Right forelimb (tissue), 1 donor: Measurements from ENCODE around the gene GPSM1.

ENCODE experiments used
- DNase-seq: peaks from one replicate; pipeline ENCODE4 v3.0.0-alpha.2; 2018

GPSM1 gene

DNA sequence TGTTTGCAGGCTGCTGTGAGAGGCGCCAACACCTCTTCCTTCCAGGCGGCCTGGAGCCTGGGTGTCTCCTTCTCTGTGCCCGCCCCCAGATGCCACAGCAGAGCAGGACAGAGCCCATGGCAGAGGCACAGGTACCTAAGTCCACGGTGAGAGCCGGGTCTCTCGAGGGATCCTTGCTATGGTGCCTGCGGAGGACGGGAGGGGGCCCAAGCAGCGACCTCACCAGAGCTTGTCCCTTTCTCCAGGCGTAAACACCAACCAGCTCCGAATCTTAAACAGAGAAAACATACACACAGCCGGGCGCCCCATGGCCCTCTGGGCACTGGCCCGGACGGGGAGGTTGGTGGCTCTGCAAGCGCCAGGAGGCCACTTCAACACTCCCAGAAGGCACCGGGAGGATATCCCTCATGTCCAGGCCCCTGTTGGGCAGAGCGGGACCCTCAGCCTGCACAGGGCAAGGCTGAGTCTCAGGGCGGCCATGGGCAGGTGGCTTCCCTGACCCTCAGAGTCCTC is 35.3 kb upstream of the GPSM1 start:
- DNase-seq: no peak

DNA sequence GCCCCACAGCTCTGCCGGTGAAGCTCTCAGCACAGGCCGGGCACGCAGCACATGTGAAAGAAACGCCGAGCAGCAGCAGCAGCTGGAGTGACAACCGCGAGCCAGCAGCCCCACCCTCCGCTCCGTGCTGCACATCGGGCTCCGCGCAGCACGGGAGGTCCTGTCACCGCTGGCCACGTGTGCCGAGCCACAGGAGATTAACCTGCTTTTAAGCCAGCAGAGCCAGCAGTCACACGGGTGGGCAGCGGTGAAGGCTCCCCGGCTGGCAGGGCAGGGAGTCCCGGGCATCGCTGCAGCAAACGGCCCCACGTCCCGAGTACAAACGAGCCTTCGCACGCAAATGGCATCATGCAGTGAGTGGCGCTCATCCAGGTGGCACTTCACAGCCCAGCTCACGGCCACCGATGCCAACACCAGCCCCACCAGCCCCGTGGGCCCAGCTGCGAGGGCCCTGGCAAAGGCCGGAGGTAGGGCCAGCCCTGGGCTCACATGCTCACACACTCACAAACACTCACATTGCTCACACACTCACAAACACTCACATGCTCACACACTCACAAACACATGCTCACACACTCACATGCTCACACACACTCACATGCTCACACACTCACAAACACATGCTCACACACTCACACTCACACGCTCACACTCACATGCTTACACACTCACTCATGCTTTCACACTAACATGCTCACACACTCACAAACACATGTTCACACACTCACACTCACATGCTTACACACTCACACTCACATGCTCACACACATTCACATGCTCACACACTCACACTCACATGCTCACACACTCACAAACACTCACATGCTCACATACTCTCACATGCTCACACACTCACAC is 34.5 kb upstream of the GPSM1 start:
- no peak for DNase-seq

DNA sequence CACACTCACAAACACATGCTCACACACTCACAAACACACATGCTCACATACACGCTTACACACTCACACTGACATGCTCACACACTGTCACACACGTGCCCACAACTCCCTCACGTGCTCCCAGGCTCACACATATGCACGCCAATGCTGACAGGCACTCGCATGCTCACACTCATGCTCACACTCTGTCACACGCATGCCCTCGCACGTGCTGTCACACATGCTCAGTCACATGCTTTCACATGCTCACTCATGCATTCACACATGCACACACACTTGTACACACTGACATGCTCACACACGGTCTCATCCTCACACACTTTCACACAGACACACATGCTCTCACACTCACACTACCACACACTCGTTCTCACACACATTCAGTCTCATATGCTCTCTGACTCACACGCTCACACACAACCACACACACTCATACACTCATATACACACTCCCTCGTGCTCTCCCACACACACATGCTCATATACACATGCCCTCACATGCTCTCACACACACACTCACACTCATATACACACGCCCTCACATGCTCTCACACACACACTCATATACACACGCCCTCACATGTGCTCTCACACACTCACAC is 33.8 kb upstream of the GPSM1 start:
- no peak for DNase-seq

DNA sequence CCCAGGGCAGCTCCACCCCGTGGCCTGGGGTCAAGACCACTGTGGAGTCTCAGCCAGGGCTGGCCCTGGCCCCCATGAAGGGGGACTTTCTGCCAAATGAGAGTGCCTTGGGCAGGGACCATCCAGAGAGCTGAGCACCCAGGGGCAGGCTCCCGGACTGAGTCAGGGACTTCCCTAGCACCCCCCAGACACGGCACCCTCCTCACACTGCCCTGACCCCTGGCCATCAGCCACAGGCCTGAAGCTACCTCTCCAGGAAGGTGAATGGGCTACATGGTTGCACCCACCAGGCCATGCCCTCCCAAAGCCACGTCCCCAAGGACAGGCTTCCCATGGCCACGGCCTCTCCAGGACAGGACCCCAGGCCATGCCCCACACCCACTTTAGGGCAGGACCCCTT is 32.9 kb upstream of the GPSM1 start:
- no peak for DNase-seq

DNA sequence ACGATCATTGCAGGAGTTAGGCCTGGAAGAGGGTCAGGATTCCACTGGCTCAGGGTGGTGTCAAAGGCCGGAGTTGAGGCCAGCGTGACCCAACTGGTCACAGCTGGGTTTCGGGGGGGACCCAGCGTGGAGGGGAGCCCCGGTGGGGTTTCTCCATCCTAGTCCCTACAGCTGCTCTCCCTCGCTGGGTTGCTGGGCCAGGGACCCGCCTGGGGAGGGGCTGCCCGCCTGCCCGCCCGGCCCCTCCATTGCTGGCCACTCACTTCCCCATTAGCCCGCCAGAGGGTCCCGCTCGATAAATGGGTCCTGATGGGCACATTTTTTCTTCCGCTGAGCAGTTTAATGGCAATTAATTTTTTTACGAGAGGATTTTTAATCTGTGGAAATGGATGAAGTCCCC is 32.3 kb upstream of the GPSM1 start:
- DNase-seq: no peak

DNA sequence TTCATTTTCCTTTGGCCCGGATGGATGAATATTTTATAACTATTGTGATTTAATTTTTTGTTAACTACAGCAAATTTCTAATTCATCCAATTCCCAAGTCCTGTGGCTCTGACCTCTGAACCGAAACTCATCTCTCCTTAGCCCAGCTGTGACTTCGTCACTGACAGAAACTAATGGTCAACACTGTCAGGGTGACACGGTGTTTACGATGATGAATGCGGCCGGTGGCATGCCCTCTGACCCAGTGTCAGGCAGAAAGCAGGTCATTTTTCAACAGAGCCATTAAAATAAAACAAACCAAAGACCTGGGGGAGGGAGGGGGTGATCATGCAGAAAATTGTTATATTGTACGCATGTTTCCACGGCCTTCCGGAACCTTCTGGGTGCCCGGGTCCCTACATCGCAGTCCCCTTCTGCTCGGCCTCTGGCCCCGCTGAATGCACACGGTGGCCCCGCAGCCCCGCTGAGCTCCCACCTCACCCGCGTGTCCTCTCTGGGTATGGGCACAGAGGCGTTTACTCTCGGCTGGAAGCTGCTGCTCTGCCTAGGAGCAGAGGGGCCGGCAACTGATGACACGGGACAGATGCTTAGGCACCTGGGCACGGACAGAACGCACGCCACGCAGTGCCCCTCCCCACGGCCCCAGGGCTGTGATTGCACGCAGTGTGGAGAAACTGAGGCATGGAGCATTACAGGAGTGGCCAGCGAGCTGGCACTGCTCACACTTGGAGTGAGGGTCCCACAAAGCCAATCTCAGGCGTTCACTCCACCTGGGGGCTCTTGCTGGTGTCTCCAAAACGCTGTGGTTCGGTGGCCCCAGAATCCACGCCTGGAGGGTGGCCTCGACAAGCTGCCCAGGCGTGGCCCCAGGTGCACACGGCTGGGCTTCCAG is 31.6 kb upstream of the GPSM1 start:
- DNase-seq: no peak

DNA sequence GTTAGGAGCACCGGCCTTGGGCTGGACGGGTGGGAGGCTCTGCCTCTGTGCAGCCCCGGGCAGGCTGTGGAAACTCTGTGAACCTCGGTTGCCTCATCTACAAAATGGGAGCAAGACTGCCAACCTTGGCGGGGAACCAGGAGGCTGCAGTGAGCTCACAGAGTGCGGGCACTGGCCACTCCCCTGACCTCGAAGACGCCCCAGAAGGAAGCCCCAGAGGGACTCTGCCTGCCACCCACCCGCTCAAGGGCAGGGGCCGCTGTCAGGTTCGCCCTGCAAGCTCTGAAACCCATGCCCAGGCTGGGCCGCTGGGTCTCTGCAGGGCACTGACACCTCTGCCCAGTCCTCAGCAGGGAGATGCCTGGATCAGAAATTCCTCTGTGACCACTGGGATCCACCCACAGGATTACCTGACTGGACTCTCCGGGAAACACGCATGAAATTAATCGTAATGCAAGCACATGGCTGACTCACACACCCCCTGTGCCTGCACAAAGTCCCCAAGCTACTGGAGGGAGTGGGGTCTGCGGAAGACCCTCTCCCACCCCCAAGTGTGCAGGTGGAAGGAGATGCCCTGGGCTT is 30.8 kb upstream of the GPSM1 start:
- no peak for DNase-seq

DNA sequence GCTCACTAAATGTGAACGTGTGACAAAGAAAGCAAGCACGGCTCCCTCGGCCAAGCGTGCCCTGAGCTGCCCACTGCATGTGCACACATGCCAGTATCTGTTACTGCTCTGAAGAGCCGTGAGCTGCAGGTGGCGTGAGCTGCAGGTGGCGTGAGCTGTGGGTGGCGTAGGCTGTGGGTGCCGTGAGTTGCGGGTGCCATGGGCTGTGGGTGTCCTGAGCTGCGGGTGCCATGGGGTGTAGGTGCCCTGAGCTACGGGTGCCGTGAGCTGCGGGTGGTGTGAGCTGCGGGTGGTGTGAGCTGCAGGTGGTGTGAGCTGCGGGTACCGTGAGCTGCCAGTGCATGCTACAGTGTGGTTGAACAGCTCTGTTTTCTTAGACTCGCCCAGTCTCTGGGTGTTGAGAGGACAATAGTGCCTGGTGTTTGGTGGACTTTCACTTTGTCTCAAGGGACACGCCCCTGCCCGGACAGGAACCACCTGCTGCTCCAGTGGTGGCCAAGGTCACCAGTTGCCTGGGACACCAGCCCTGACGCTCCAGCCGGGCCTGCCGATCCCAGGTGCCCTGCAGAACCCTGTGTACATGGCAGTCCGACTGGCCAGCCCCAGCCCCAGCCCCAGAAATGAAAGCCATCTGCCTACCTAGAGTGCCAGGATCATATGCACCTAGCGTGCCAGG is 30.2 kb upstream of the GPSM1 start:
- no peak for DNase-seq

DNA sequence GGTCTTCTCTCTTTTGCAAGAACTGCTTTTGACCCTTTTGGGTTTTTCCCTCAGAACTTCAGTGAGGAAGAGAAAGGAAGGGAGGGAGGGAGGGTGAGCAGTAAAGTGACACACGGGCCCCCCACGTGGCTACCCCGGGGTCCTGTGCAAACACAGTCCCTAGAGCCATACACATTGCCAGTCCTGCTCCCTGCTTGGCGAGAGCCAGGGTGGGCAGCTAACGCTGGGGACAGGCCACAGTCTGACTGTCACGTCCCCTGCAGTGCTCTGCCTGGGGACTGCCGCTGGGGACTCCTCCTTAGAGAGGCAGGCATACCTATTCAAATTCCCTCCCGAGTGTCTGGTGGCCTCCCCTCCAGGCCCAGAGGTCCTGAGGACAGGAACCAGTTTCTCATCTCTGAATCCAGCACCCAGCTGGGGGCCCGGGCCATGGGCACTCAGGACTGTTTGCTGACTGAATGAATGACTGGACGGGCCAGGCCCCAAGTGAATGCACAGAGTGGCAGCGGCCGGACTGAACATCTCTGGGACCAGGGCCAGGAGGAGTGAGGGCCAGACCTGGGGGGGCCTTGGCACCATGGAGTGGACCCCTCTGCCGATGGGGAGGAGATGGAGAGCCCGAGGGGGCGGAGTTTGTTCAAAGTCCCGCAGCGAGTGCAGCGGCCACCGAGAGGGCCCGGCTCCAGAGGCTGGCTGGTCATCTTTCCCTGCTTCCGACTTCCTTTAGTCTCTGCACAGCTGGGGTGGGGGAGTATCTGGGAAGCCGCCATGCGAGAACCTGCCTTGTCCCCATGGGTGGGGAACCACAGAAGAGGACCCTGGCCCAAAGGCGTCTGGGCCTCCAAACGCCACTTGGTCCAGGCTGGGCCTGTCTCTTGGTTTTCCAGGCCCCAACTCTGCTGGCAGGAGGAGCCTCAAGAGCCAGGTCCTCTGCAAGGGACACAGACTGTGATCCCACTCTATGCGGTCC is 29.3 kb upstream of the GPSM1 start:
- no peak for DNase-seq

DNA sequence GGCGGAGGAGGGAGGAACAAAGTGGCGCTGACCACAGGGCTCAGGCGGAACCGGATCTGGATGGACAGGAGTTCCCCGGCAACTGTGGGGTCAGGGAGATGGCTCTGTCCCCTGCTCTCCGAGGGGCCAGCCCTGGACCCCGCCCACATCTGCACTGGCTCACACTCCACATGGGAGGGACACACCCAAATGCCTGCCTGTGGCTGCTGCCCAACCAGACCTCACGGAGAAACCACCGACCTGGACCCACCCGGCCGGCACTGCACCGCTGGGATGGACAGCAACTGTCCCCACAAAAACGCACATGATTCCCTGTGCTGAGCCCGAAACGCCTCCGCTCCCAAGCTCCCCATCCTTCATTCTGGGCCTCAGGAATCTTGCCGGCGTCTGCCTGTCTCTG is 28.2 kb upstream of the GPSM1 start:
- no peak for DNase-seq

DNA sequence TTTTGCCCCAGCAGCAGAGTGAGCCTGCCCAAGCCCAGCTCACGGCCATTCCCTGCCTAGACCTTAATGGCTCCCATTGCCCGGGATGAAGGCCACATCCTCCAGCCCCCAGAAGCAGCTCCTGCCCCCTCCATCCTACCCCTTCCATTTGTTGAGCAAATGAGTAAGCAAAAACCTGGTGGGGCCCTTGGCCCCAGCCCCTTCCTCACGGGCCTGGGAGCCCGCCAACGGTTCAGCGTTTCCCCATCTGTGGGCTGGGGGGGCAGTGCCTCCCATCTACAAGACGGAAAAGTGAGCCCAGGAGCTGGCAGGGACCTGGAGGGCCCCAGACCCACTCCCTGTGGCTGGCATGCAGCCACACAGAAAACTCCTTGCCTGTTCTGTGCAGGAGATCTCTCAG is 27.8 kb upstream of the GPSM1 start:
- DNase-seq: no peak

DNA sequence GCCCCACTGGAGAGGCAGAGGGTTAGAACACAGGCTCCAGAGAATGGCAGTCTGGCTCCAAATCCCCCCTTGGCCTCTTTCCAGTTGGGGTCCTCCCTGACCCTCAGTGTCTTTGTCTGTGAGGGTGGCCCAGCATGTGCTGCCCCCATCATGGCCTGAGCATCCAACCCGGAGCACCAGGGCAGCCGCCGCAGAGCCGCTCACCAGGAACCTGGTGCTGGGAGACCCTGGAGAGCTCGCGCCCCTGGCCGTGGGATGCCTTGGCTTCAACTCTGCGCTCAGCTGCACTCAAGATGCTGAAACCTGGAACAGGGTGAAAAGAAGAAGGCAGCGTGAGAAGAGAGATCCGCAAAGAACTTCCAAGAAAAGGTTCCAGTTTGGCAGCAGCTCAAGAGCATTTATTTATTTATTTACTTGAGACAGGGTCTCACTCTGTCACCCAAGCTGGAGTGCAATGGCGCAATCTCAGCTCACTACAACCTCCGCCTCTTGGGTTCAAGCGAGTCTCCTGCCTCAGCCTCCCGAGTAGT is 27.3 kb upstream of the GPSM1 start:
- no peak for DNase-seq

DNA sequence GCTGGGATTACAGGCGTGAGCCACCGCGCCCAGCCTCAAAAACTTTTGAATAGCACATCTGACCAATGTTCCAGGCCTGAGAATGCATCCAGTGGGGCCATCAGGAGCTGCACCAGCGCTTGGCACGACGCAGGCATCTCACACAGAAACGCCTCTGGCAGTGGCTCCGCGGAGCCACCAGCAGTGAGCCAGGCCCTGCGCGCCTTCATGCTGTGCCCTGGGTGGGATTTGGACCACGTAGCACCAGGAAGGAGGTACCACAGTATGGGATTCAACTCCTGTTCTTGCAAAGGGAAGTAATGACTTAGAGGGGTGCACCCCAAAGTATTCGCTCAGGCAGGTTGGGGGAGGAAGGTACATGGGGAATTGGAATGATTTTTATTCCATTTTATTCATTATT is 26.5 kb upstream of the GPSM1 start:
- DNase-seq: no peak

DNA sequence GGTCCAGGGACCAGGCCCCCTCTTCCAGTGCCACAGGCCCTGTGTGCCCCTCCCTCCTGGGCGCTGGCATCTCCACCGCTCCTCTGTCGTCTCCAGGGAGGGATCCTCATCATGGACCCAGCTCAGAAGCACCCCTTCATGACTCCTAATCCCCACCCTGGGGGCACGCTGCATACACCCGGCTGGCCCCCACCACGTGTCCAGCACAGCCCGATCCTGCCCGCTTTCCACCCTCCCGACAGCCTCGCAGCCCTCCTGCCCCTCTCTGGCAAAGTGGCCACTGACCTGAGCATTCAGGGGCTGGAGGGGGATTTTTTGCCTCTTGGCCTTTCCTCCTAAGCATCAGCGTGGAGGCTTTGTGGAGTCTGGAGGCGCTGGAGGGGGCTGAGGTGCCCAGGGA is 24.8 kb upstream of the GPSM1 start:
- no peak for DNase-seq

DNA sequence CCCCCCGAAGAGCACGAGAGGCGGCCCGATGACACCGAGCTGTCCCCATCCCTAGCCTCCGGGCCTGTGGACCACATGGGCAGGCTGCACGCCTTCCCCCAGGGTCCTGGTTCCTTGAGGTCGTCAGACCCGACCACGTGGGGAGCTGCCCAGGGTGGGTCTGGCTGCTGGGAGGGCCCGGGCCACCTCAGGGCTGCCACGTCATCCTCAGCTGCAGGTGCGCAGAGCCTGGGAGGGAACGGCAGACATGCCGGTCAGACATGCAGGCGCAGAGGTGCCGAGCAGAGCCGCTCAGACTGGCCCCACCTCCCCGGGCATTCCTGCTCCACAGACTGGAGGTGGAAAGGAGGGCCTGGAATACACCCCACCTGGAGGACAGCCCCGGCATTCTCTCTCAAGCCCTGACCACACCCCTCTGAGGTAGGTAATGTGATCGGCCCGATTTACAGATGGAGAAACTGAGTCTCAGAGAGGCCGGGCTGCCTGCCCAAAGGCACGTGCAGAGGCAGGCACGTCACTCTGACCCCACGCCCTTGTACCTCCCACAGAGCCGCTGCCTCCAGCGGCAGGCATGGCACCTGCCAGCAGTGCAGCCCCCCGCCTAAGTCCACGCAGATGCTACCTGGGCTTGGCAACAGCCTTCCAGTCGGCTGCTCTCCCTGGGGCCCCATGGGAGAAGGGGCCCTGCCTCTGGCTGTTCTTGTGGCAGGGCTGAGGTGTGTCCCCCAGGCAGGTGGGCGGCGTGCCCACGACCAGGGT is 24.1 kb upstream of the GPSM1 start:
- DNase-seq: no peak

DNA sequence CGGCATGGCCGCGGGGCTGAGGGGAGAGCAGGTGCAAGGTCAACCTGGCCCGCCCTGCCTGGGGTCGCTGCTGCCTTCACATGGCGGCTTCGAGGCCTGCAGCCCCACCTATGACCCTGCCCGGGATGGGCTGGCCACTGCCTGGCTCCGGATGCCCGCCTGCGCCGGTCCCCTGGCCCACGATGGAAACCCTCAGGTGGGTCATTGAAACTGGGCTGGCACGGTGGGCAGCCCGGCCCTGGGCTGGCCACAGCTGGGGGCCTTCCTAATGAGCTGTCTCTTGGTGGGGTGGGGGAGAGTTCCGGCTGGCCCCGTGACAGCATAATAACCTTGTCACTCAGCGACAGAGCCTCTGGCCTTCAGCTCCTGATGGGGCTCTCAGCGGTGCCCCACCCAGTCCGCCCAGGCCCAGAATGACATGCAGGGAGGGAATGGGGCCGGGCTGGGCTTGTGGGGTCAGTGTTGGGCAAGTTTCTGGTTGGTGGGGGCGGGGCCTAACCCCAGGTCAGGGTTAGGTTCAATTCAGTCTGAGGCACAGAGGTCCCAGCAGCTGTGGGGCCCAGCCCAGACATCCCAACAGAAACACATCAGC is 23.4 kb upstream of the GPSM1 start, which contains the start of gene CCDC187:
Gene CCDC187, minus strand, starts transcription at position 270 of the 592 bp plus-strand sequence. Its CDS starts 264 bp downstream, at position 6.
- no peak for DNase-seq

DNA sequence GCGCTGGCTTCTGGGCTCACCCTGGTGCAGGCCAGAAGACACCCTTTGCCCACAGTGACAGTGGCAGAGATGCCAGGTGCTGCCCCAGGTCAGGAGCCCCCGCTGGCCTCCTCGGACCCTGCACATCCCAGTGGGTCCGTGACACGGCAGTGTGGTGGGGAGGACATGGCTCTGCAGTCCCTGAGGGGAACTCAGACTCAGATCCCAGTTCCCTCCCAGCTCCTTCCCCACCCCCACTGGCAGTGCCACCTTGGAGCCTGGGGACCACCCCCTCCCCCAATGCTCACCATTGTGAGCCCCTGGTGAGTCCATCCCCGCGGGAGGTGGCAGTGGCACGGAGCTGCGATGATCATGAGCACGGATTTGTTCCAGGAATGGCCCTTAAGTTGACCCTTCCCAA is 22.9 kb upstream of the GPSM1 start:
- DNase-seq: no peak

DNA sequence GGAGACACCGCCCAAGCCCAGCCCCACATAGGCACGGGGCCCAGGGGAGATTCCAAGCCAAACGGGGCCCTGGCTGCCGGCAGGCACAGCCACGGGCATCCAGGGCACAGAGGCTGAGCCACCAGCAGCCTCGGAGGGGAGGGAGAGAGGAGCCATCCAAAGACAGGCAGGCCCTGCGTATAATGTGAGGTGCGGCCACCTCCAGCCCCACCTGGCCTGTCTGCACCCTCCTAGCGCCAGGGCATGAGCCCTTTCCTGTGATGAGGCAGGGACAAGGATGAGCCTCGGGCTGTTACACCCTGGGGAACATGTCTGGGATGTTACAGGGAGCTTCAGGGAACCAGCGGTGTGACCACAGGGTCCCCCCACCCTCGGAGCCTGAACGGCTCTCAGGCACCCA is 22.4 kb upstream of the GPSM1 start:
- DNase-seq: no peak

DNA sequence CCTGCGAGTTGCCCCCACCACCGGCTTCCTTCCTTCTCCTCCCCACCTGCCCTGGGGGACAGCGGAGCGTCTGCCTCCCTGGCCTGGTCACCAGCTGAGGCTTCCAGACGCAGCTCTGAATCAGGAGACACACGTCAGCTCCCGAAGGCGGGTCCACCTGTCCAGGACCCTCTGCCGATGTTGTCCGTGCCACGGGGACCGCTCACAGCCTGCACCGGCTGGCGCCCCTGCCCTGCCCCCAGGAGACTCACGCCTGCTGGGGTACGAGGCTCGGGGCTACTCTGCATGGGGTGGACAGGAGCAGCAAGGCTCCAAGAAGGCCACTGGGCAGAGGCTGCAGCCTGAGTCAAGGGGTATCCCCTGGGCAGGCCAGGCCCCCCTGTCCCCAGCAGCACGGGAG is 21.5 kb upstream of the GPSM1 start:
- no peak for DNase-seq
